IMR-90 (cell line): ENCODE data around the gene SCYGR7.

Source experiments
- BHLHE40 ChIP-seq: fragments of 150-350 bp; IDR thresholded peaks from 2 replicates; pipeline ENCODE4 v1.6.1; 2016; ENCODE audit warnings: mild to moderate bottlenecking, low read depth, low read length
- CHD1 ChIP-seq: IDR thresholded peaks from 2 replicates; pipeline ENCODE4 v1.6.1; 2012; ENCODE audit warnings: low read depth, low read length, improper control_type of control experiment
- CTCF ChIP-seq: conservative IDR thresholded peaks from 2 replicates; pipeline ENCODE4 v1.5.1; 2012; ENCODE audit warnings: mild to moderate bottlenecking, low read depth, low read length, improper control_type of control experiment
- FOS ChIP-seq: fragments of 150-350 bp; IDR thresholded peaks from 2 replicates; pipeline ENCODE4 v1.6.1; 2016; ENCODE audit warnings: low read depth, low read length
- MXI1 ChIP-seq: IDR thresholded peaks from 2 replicates; pipeline ENCODE4 v1.6.1; 2012; ENCODE audit warnings: low read depth, mild to moderate bottlenecking, low read length, moderate library complexity, borderline replicate concordance
- POLR2A ChIP-seq: IDR thresholded peaks from 2 replicates; pipeline ENCODE4 v1.6.1; 2012; ENCODE audit warnings: mild to moderate bottlenecking, low read depth, low read length
- RAD21 ChIP-seq: IDR thresholded peaks from 2 replicates; pipeline ENCODE4 v1.6.1; 2012; ENCODE audit warnings: low read length, improper control_type of control experiment
- RCOR1 ChIP-seq: IDR thresholded peaks from 2 replicates; pipeline ENCODE4 v1.6.1; 2012; ENCODE audit warnings: mild to moderate bottlenecking, low read length, improper control_type of control experiment; ENCODE audit not compliant: insufficient replicate concordance

- no peak for TF ChIP-seq RAD21
- TF ChIP-seq POLR2A: no peak
- TF ChIP-seq BHLHE40: no peak
- TF ChIP-seq CTCF: no peak
- TF ChIP-seq MXI1: no peak
- no peak for TF ChIP-seq CHD1
- no peak for TF ChIP-seq RCOR1
- no peak for TF ChIP-seq FOS
These were observed 11.2 kb downstream of the SCYGR7 start for GRCh38 chr2:227739351-227739750.
